Measurements from ENCODE around the gene CALN1.
"Not testable (repeated sequence)": the region's sequence is repeated elsewhere in the genome, so short reads cannot be mapped to it uniquely, and the experiment has no call there.

The CALN1 gene

GRCh38 chr7:72087926-72088325 lies 324.2 kb downstream of the CALN1 start:
- DNase-seq (ENCODE audit: low read depth), result no peak

GRCh38 chr7:72080865-72081510 lies 331.1 kb downstream of the CALN1 start:
- no peak for DNase-seq (ENCODE audit: low read depth)

- DNase-seq (ENCODE audit: low read depth), result no peak
Observed at GRCh38 chr7:72080341-72080766, 331.8 kb downstream of the CALN1 start.

- no peak for DNase-seq (ENCODE audit: low read depth)
Observed at GRCh38 chr7:72078856-72079255, 333.3 kb downstream of the CALN1 start.

- DNase-seq (ENCODE audit: low read depth), result no peak
Observed at GRCh38 chr7:72078301-72078700, 333.8 kb downstream of the CALN1 start.

GRCh38 chr7:72077786-72078185 lies 334.4 kb downstream of the CALN1 start:
- DNase-seq (ENCODE audit: low read depth), result no peak

GRCh38 chr7:72072901-72073300 lies 339.2 kb downstream of the CALN1 start:
- DNase-seq (ENCODE audit: low read depth), result no peak

- no peak for DNase-seq (ENCODE audit: low read depth)
Observed at GRCh38 chr7:72069263-72069662, 342.9 kb downstream of the CALN1 start.

- not testable (repeated sequence) for DNase-seq (ENCODE audit: low read depth)
Observed at GRCh38 chr7:72065764-72066163, 346.4 kb downstream of the CALN1 start.

GRCh38 chr7:72064916-72065315 lies 347.2 kb downstream of the CALN1 start:
- DNase-seq (ENCODE audit: low read depth), result no peak

- DNase-seq (ENCODE audit: low read depth), result no peak
Observed at GRCh38 chr7:72063330-72063729, 348.8 kb downstream of the CALN1 start.

GRCh38 chr7:72062666-72063065 lies 349.5 kb downstream of the CALN1 start:
- DNase-seq (ENCODE audit: low read depth), result no peak

- no peak for DNase-seq (ENCODE audit: low read depth)
Observed at GRCh38 chr7:72059925-72060324, 352.2 kb downstream of the CALN1 start.

GRCh38 chr7:72058579-72058978 lies 353.6 kb downstream of the CALN1 start:
- no peak for DNase-seq (ENCODE audit: low read depth)

GRCh38 chr7:72057796-72058195 lies 354.3 kb downstream of the CALN1 start:
- no peak for DNase-seq (ENCODE audit: low read depth)

- DNase-seq (ENCODE audit: low read depth), result no peak
Observed at GRCh38 chr7:72057231-72057630, 354.9 kb downstream of the CALN1 start.

- DNase-seq (ENCODE audit: low read depth), result no peak
Observed at GRCh38 chr7:72055426-72055825, 356.7 kb downstream of the CALN1 start.

- no peak for DNase-seq (ENCODE audit: low read depth)
Observed at GRCh38 chr7:72053292-72053691, 358.8 kb downstream of the CALN1 start.

GRCh38 chr7:72048420-72048819 lies 363.7 kb downstream of the CALN1 start:
- no peak for DNase-seq (ENCODE audit: low read depth)

- no peak for DNase-seq (ENCODE audit: low read depth)
Observed at GRCh38 chr7:72042855-72043254, 369.3 kb downstream of the CALN1 start.

- no peak for DNase-seq (ENCODE audit: low read depth)
Observed at GRCh38 chr7:72040641-72041040, 371.5 kb downstream of the CALN1 start.

GRCh38 chr7:72039460-72039859 lies 372.7 kb downstream of the CALN1 start:
- DNase-seq (ENCODE audit: low read depth), result no peak

- no peak for DNase-seq (ENCODE audit: low read depth)
Observed at GRCh38 chr7:72038022-72038732, 374.0 kb downstream of the CALN1 start.

- DNase-seq (ENCODE audit: low read depth), result no peak
Observed at GRCh38 chr7:72037516-72037915, 374.6 kb downstream of the CALN1 start.
